ENCODE measurements around the gene OPN1MW. TPM values are rescaled to one million over a fixed set of nuclear protein-coding genes. Genes with fewer than 3 reads are reported as not detected.
"Not testable (repeated sequence)": the region's sequence is repeated elsewhere in the genome, so short reads cannot be mapped to it uniquely, and the experiment has no call there.

Gene OPN1MW
- total and polyA plus RNA-seq, 7 donors, result not detected

GRCh38 chrX:154140742-154141141 lies 41.7 kb upstream of the OPN1MW start:
- H3K9me3 ChIP-seq, result no peaks in the 10 kb centered on the region
- no peak for TF ChIP-seq CTCF (IDR thresholded peaks at IDR 0.05)
- no peak overlapping the region for H3K4me3 ChIP-seq
- no peaks in the 10 kb centered on the region for H3K36me3 ChIP-seq (ENCODE audit: insufficient read depth in 1 of 2, low read depth in 1 of 2)
- H3K27me3 ChIP-seq (ENCODE audit: insufficient read depth in 3 of 3, low read length in 2 of 3), result peaks cover 0 to 7% (median 0%) of the 10 kb centered on the region in 3 donors
- intact Hi-C loops (cut with DNase I), result no loop called here
- no peak for ATAC-seq
- WGBS, 3 donors, result 80 to 87% (median 86%) methylated on average over 7 to 10 of the region's 10 CpGs
- no peak overlapping the region for H3K27ac ChIP-seq
- DNase-seq, result no peak
- no peaks in the 10 kb centered on the region for H3K4me1 ChIP-seq

GRCh38 chrX:154142386-154142785 lies 40.0 kb upstream of the OPN1MW start:
- 71 to 90% (median 86%) methylated on average over 8 of the region's 8 CpGs for WGBS, 3 donors
- DNase-seq (no peak), ATAC-seq (no peak)
- no peak for TF ChIP-seq CTCF (IDR thresholded peaks at IDR 0.05)
- H3K4me1 ChIP-seq, result no peaks in the 10 kb centered on the region
- H3K36me3 ChIP-seq (ENCODE audit: insufficient read depth in 1 of 2, low read depth in 1 of 2), result no peaks in the 10 kb centered on the region
- H3K27ac ChIP-seq, result no peak overlapping the region
- no peak overlapping the region for H3K4me3 ChIP-seq
- no peaks in the 10 kb centered on the region for H3K9me3 ChIP-seq
- no peaks in the 10 kb centered on the region for H3K27me3 ChIP-seq (ENCODE audit: insufficient read depth in 3 of 3, low read length in 2 of 3)
- intact Hi-C loops (cut with DNase I), result no loop called here

- Histone ChIP-seq H3K36me3 (ENCODE audit: insufficient read depth in 1 of 2, low read depth in 1 of 2) (no peaks in the 10 kb centered on the region), H3K4me3 (no peak overlapping the region), H3K27ac (no peak overlapping the region), H3K9me3 (no peaks in the 10 kb centered on the region), H3K27me3 (ENCODE audit: insufficient read depth in 3 of 3, low read length in 2 of 3) (no peaks in the 10 kb centered on the region), H3K4me1 (no peaks in the 10 kb centered on the region)
- no peak for DNase-seq
- TF ChIP-seq CTCF (IDR thresholded peaks at IDR 0.05), result no peak
- 79 to 89% (median 86%) methylated on average over 8 to 23 of the region's 23 CpGs for WGBS, 3 donors
- intact Hi-C loops (cut with DNase I), result no loop called here
- no peak for ATAC-seq
These were observed 39.2 kb upstream of the OPN1MW start for GRCh38 chrX:154142950-154143745.

- H3K4me1 ChIP-seq; H3K27me3 ChIP-seq (ENCODE audit: insufficient read depth in 3 of 3, low read length in 2 of 3); intact Hi-C loops (cut with DNase I); H3K36me3 ChIP-seq (ENCODE audit: insufficient read depth in 1 of 2, low read depth in 1 of 2); H3K4me3 ChIP-seq; DNase-seq; H3K27ac ChIP-seq; ATAC-seq; H3K9me3 ChIP-seq: not testable (repeated sequence)
- WGBS, 3 donors, result 91 to 100% (median 96%) methylated on average over 2 to 13 of the region's 15 CpGs
These were observed 38.4 kb upstream of the OPN1MW start, which contains the start of gene OPN1LW for GRCh38 chrX:154144010-154144409. OPN1LW (plus strand) TSS chrX:154144243; CDS start chrX:154144284, 41 bp downstream.

- H3K4me3 ChIP-seq; H3K4me1 ChIP-seq; DNase-seq; H3K27ac ChIP-seq; H3K27me3 ChIP-seq (ENCODE audit: insufficient read depth in 3 of 3, low read length in 2 of 3); H3K9me3 ChIP-seq; ATAC-seq; H3K36me3 ChIP-seq (ENCODE audit: insufficient read depth in 1 of 2, low read depth in 1 of 2); intact Hi-C loops (cut with DNase I): not testable (repeated sequence)
- 64 to 100% (median 96%) methylated on average over 1 of the region's 6 CpGs for WGBS, 3 donors
These were observed 31.4 kb upstream of the OPN1MW start for GRCh38 chrX:154151030-154151429.

- intact Hi-C loops (cut with DNase I); ATAC-seq; H3K27me3 ChIP-seq (ENCODE audit: insufficient read depth in 3 of 3, low read length in 2 of 3); H3K36me3 ChIP-seq (ENCODE audit: insufficient read depth in 1 of 2, low read depth in 1 of 2); H3K4me3 ChIP-seq; H3K4me1 ChIP-seq; H3K9me3 ChIP-seq; H3K27ac ChIP-seq: not testable (repeated sequence)
- DNase-seq, result peak in 1 of 2 donors; percentile 4
- WGBS, 3 donors, result 90 to 98% (median 94%) methylated on average over 3 to 9 of the region's 11 CpGs
These were observed 26.2 kb upstream of the OPN1MW start for GRCh38 chrX:154156221-154156620.

GRCh38 chrX:154157207-154157606 lies 25.2 kb upstream of the OPN1MW start:
- no CpG with 5 or more reads among the region's 2 CpGs for WGBS, 3 donors
- peak in 3 of 4 donors; percentile 27 to 54 (median 42) for ATAC-seq
- not testable (repeated sequence) for H3K27me3 ChIP-seq (ENCODE audit: insufficient read depth in 3 of 3, low read length in 2 of 3)

GRCh38 chrX:154159345-154159744 lies 23.1 kb upstream of the OPN1MW start:
- DNase-seq; H3K4me3 ChIP-seq; H3K36me3 ChIP-seq (ENCODE audit: insufficient read depth in 1 of 2, low read depth in 1 of 2); ATAC-seq; H3K4me1 ChIP-seq; H3K27me3 ChIP-seq (ENCODE audit: insufficient read depth in 3 of 3, low read length in 2 of 3); intact Hi-C loops (cut with DNase I); H3K27ac ChIP-seq; H3K9me3 ChIP-seq: not testable (repeated sequence)
- WGBS, 3 donors, result no CpG with 5 or more reads among the region's 15 CpGs

More at GRCh38 chrX:154157207-154157606, 25.2 kb upstream of the OPN1MW start:
- H3K36me3 ChIP-seq (ENCODE audit: insufficient read depth in 1 of 2, low read depth in 1 of 2); H3K9me3 ChIP-seq; intact Hi-C loops (cut with DNase I); H3K27ac ChIP-seq; H3K4me1 ChIP-seq; H3K4me3 ChIP-seq; DNase-seq: not testable (repeated sequence)

- intact Hi-C loops (cut with DNase I); H3K27me3 ChIP-seq (ENCODE audit: insufficient read depth in 3 of 3, low read length in 2 of 3); H3K27ac ChIP-seq; H3K4me1 ChIP-seq; H3K36me3 ChIP-seq (ENCODE audit: insufficient read depth in 1 of 2, low read depth in 1 of 2); H3K4me3 ChIP-seq; H3K9me3 ChIP-seq; ATAC-seq; DNase-seq: not testable (repeated sequence)
- WGBS, 3 donors, result no CpG with 5 or more reads among the region's 8 CpGs
These were observed 17.5 kb upstream of the OPN1MW start for GRCh38 chrX:154164902-154165301.
